Activated T-helper 2 cell treated with anti-CD3 and anti-CD28 coated beads, Interferon-gamma antibody, Interleukin-2, Interleukin-4, amounts not matched to agents 10 μg/mL and 5 μg/mL and 100 μg/mL, durations not matched to agents 14 hours and 24 hours and 36 hours (primary cell): ENCODE data around the gene FBXL13. TPM values are rescaled to one million over a fixed set of nuclear protein-coding genes. Genes with fewer than 3 reads are reported as not detected.
"Not testable (repeated sequence)": the region's sequence is repeated elsewhere in the genome, so short reads cannot be mapped to it uniquely, and the experiment has no call there.

Experiments
- DNase-seq: peaks from one replicate; pipeline ENCODE4 v3.0.0; 2021; ENCODE audit warnings: low spot score
- H3K27ac Mint-ChIP-seq: one replicate; pipeline ENCODE4 v1.8.0; 2021; ENCODE audit warnings: mixed read lengths
- H3K27me3 Mint-ChIP-seq: one replicate; pipeline ENCODE4 v1.8.0; 2021; ENCODE audit warnings: low read depth, mixed read lengths
- H3K36me3 Mint-ChIP-seq: one replicate; pipeline ENCODE4 v1.8.0; 2021; ENCODE audit warnings: low read depth, mixed read lengths
- H3K4me1 Mint-ChIP-seq: one replicate; pipeline ENCODE4 v1.8.0; 2021; ENCODE audit warnings: low read depth, mixed read lengths
- H3K4me3 Mint-ChIP-seq: one replicate; pipeline ENCODE4 v1.8.0; 2021; ENCODE audit warnings: low read depth, mild to moderate bottlenecking, moderate library complexity, mixed read lengths
- H3K9me3 Mint-ChIP-seq: one replicate; pipeline ENCODE4 v1.8.0; 2021; ENCODE audit warnings: mixed read lengths
- intact Hi-C: fragments of 100-400 bp; cut with micrococcal nuclease; formaldehyde crosslinking; loops from one replicate; pipeline ENCODE4 v1.15.1; 2023
- total RNA-seq: library from RNA; stranded (reverse); gene quantifications from 2 replicates; pipeline ENCODE4 v1.2.3, GENCODE V29; 2022

Gene FBXL13
- total RNA-seq, 1 donor from 2014 or later = 0.41 TPM

- DNase-seq, H3K4me3 Mint-ChIP-seq, H3K9me3 Mint-ChIP-seq, H3K36me3 Mint-ChIP-seq, H3K4me1 Mint-ChIP-seq, intact Hi-C loops, H3K27me3 Mint-ChIP-seq, H3K27ac Mint-ChIP-seq: not testable (repeated sequence)
Measured at GRCh38 chr7:102961993-102962392, 112.6 kb downstream of the FBXL13 start.

- H3K27ac Mint-ChIP-seq, intact Hi-C loops, H3K4me1 Mint-ChIP-seq, H3K36me3 Mint-ChIP-seq, DNase-seq, H3K4me3 Mint-ChIP-seq, H3K27me3 Mint-ChIP-seq: not testable (repeated sequence)
- H3K9me3 Mint-ChIP-seq = peaks cover 23% of the 10 kb centered on the region
Measured at GRCh38 chr7:102958004-102958403, 116.6 kb downstream of the FBXL13 start.

GRCh38 chr7:102954359-102954758 lies 120.2 kb downstream of the FBXL13 start:
- H3K4me3 Mint-ChIP-seq, H3K36me3 Mint-ChIP-seq, H3K4me1 Mint-ChIP-seq, DNase-seq, H3K27ac Mint-ChIP-seq, intact Hi-C loops, H3K27me3 Mint-ChIP-seq: not testable (repeated sequence)
- H3K9me3 Mint-ChIP-seq = peaks cover 30% of the 10 kb centered on the region

- H3K4me1 Mint-ChIP-seq = peaks cover 2% of the 10 kb centered on the region
- H3K27ac Mint-ChIP-seq = no peak overlapping the region
- H3K4me3 Mint-ChIP-seq = no peak overlapping the region
- intact Hi-C loops = no loop called here
- H3K9me3 Mint-ChIP-seq = peaks cover 30% of the 10 kb centered on the region
- no peaks in the 10 kb centered on the region for H3K27me3 Mint-ChIP-seq
- no peaks in the 10 kb centered on the region for H3K36me3 Mint-ChIP-seq
- no peak for DNase-seq
Measured at GRCh38 chr7:102953406-102953805, 121.2 kb downstream of the FBXL13 start.

- no peak for DNase-seq
- Mint-ChIP-seq H3K4me3 (no peak overlapping the region), H3K27me3 (no peaks in the 10 kb centered on the region), H3K4me1 (peaks cover 2% of the 10 kb centered on the region), H3K27ac (no peak overlapping the region), H3K9me3 (peaks cover 24% of the 10 kb centered on the region), H3K36me3 (no peaks in the 10 kb centered on the region)
- intact Hi-C loops = no loop called here
Measured at GRCh38 chr7:102951839-102952238, 122.8 kb downstream of the FBXL13 start.

GRCh38 chr7:102944241-102944640 lies 130.4 kb downstream of the FBXL13 start:
- no peak for DNase-seq
- H3K27me3 Mint-ChIP-seq = peaks cover 4% of the 10 kb centered on the region
- H3K36me3 Mint-ChIP-seq = no peaks in the 10 kb centered on the region
- H3K4me1 Mint-ChIP-seq = no peaks in the 10 kb centered on the region
- no peak overlapping the region for H3K4me3 Mint-ChIP-seq
- intact Hi-C loops = no loop called here
- no peak overlapping the region for H3K27ac Mint-ChIP-seq
- H3K9me3 Mint-ChIP-seq = no peaks in the 10 kb centered on the region

- H3K36me3 Mint-ChIP-seq = no peaks in the 10 kb centered on the region
- H3K4me1 Mint-ChIP-seq = no peaks in the 10 kb centered on the region
- intact Hi-C loops = no loop called here
- peaks cover 4% of the 10 kb centered on the region for H3K27me3 Mint-ChIP-seq
- no peaks in the 10 kb centered on the region for H3K9me3 Mint-ChIP-seq
- no peak overlapping the region for H3K27ac Mint-ChIP-seq
- no peak overlapping the region for H3K4me3 Mint-ChIP-seq
- DNase-seq = no peak
Measured at GRCh38 chr7:102943423-102944169, 131.0 kb downstream of the FBXL13 start.

- no peak overlapping the region for H3K27ac Mint-ChIP-seq
Measured at GRCh38 chr7:102942868-102943267, 131.7 kb downstream of the FBXL13 start.

GRCh38 chr7:102942181-102942866 lies 132.3 kb downstream of the FBXL13 start:
- Mint-ChIP-seq H3K9me3 (no peaks in the 10 kb centered on the region), H3K27ac (no peak overlapping the region), H3K36me3 (no peaks in the 10 kb centered on the region), H3K27me3 (peaks cover 4% of the 10 kb centered on the region), H3K4me3 (no peak overlapping the region), H3K4me1 (no peaks in the 10 kb centered on the region)
- intact Hi-C loops = no loop called here
- DNase-seq = no peak

More at GRCh38 chr7:102942868-102943267, 131.7 kb downstream of the FBXL13 start:
- H3K4me3 Mint-ChIP-seq = no peak overlapping the region
- intact Hi-C loops = no loop called here
- H3K4me1 Mint-ChIP-seq = no peaks in the 10 kb centered on the region
- no peaks in the 10 kb centered on the region for H3K36me3 Mint-ChIP-seq
- H3K27me3 Mint-ChIP-seq = peaks cover 4% of the 10 kb centered on the region
- no peak for DNase-seq
- H3K9me3 Mint-ChIP-seq = no peaks in the 10 kb centered on the region

- H3K4me1 Mint-ChIP-seq = no peaks in the 10 kb centered on the region
- H3K36me3 Mint-ChIP-seq = no peaks in the 10 kb centered on the region
- DNase-seq = no peak
- intact Hi-C loops = no loop called here
- no peak overlapping the region for H3K4me3 Mint-ChIP-seq
- peaks cover 4% of the 10 kb centered on the region for H3K27me3 Mint-ChIP-seq
- H3K9me3 Mint-ChIP-seq = no peaks in the 10 kb centered on the region
- no peak overlapping the region for H3K27ac Mint-ChIP-seq
Measured at GRCh38 chr7:102938679-102939078, 135.9 kb downstream of the FBXL13 start.

- Mint-ChIP-seq H3K27me3 (no peaks in the 10 kb centered on the region), H3K9me3 (no peaks in the 10 kb centered on the region), H3K36me3 (no peaks in the 10 kb centered on the region), H3K4me1 (no peaks in the 10 kb centered on the region), H3K4me3 (no peak overlapping the region), H3K27ac (no peak overlapping the region)
- intact Hi-C loops = no loop called here
- DNase-seq = no peak
Measured at GRCh38 chr7:102935450-102936115, 139.0 kb downstream of the FBXL13 start.

GRCh38 chr7:102934701-102935100 lies 139.9 kb downstream of the FBXL13 start:
- H3K4me3 Mint-ChIP-seq = no peak overlapping the region
- H3K27me3 Mint-ChIP-seq = no peaks in the 10 kb centered on the region
- H3K4me1 Mint-ChIP-seq = no peaks in the 10 kb centered on the region
- intact Hi-C loops = no loop called here
- no peaks in the 10 kb centered on the region for H3K36me3 Mint-ChIP-seq
- no peak for DNase-seq
- H3K9me3 Mint-ChIP-seq = no peaks in the 10 kb centered on the region
- no peak overlapping the region for H3K27ac Mint-ChIP-seq

GRCh38 chr7:102934239-102934638 lies 140.4 kb downstream of the FBXL13 start:
- intact Hi-C loops = no loop called here
- Mint-ChIP-seq H3K27ac (no peak overlapping the region), H3K4me3 (no peak overlapping the region), H3K4me1 (no peaks in the 10 kb centered on the region), H3K9me3 (no peaks in the 10 kb centered on the region), H3K36me3 (no peaks in the 10 kb centered on the region), H3K27me3 (no peaks in the 10 kb centered on the region)
- no peak for DNase-seq
